Retinal pigment epithelial cell (primary cell): ENCODE results near the gene LAGE3.

Experiments
- DNase-seq: peaks from one replicate; pipeline ENCODE4 v3.0.0-alpha.2; 2010; ENCODE audit warnings: low read depth
- H3K4me3 ChIP-seq: 2 replicates; pipeline ENCODE4 v1.5.1; 2011; ENCODE audit warnings: mild to moderate bottlenecking, low read length, control low read depth, moderate library complexity
- CTCF ChIP-seq: conservative IDR thresholded peaks from 2 replicates; pipeline ENCODE4 v1.5.1; 2011; ENCODE audit warnings: low read depth, low read length, control low read depth, inconsistent platforms

The LAGE3 gene

GRCh38 chrX:154471839-154472684 is 7.0 kb downstream of the LAGE3 start:
- no peak for DNase-seq
- TF ChIP-seq CTCF: no peak
- no peak overlapping the region for H3K4me3 ChIP-seq

GRCh38 chrX:154470914-154471568 is 8.0 kb downstream of the LAGE3 start:
- no peak for TF ChIP-seq CTCF
- DNase-seq: no peak
- no peak overlapping the region for H3K4me3 ChIP-seq

GRCh38 chrX:154470434-154470833 is 8.6 kb downstream of the LAGE3 start:
- no peak for DNase-seq
- H3K4me3 ChIP-seq: no peak overlapping the region
- no peak for TF ChIP-seq CTCF

DNA sequence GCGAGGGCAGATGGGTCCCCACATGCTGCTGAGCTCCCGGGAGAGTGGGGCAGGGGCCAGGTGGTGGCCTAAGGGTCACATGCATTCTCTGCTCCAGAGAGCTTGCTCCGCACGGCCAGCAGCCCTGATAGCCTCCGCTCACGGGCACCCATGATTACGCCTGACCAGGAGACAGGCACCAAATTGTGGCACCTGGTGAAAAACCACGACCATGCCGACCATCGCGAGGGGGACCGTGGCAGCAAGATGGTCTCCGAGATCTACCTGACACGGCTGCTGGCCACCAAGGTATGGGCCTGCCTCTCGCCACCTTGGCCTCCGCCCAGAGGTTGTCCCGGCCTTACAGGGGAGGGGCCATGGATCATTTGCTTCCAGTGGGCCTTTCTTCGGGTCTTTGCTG is 9.2 kb downstream of the LAGE3 start:
- no peak for TF ChIP-seq CTCF
- no peak overlapping the region for H3K4me3 ChIP-seq
- no peak for DNase-seq

DNA sequence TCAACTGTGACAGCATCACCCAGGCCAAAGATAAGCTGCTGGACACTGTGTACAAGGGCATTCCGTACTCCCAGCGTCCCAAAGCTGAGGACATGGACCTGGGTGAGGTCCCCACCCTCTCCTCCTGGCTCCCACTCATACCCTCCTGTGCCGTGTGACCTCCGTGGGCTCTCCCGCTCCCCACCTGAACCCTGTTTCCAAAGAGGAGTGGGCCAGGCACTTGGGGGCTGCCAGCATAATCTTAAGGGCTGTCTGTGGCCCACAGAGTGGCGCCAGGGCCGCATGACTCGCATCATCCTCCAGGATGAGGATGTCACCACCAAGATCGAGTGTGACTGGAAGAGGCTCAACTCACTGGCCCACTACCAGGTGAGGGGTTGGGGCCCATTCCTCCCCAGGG is 10.0 kb downstream of the LAGE3 start:
- DNase-seq: no peak
- TF ChIP-seq CTCF: no peak
- no peak overlapping the region for H3K4me3 ChIP-seq

- TF ChIP-seq CTCF: no peak
- no peak overlapping the region for H3K4me3 ChIP-seq
- no peak for DNase-seq
Measured at GRCh38 chrX:154468217-154468616, 10.9 kb downstream of the LAGE3 start.

- H3K4me3 ChIP-seq: no peak overlapping the region
- no peak for DNase-seq
- TF ChIP-seq CTCF: no peak
Measured at GRCh38 chrX:154467556-154467955, 11.5 kb downstream of the LAGE3 start.
